ENCODE results near the gene NPTN.

GRCh38 chr15:73631915-73632669, 1.1 kb downstream of the NPTN start:
- no peak for TF ChIP-seq CTCF (IDR thresholded peaks at IDR 0.05)
- TF ChIP-seq POLR2AphosphoS5 (IDR thresholded peaks at IDR 0.05): peak in 1 of 3 donors; percentile 34
- TF ChIP-seq POLR2A (IDR thresholded peaks at IDR 0.05): peak; percentile 8

Measured in breast epithelium (tissue), 3 donors.